Measurements from ENCODE around the gene HERPUD1.
A peak's percentile ranks its signal among the peaks of the same experiment; 100 is the strongest.

Gene HERPUD1

DNA sequence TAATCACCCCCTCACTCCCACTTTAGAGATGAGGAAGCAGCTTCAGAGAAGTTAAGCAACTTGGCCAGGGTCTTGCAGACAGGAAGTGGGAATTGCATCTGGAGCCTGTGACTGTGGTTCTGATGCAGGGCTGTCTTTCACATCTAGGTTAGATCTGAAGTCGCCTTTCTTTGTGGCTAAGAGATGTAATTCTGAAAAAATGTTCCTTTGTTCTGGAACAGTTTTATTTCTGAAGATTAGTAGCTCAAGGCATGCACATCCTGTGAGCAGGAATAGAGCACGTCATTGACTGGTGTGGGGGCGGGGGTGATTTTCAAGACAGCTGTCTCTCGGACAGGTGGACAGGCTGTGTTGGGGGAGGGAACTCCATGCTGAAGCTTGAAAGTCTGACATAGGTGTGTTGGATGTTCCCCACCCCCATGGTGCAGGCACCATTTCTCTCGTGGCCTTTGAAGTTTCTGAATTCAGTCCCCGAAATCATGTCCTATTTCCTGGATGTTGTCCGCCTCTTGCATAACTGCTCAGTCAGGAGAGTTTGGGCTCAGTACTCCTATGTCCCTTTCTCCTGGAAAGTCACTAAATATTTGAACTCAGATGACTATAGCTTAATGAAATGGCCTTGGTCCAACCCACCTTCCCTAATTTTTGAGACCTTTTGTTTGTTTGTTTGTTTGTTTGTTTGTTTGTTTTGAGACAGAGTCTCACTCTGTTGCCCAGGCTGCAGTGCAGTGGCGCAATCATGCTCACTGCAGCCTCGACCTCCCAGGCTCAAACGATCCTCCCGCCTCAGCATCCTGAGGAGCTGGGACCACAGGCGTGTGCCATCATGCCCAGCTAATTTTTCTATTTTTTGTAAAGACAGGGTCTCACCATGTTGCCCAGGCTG lies 21.0 kb upstream of the HERPUD1 start:
- peak; percentile 72 for DNase-seq (ENCODE audit: low spot score)
- no peak for FAIRE-seq

DNA sequence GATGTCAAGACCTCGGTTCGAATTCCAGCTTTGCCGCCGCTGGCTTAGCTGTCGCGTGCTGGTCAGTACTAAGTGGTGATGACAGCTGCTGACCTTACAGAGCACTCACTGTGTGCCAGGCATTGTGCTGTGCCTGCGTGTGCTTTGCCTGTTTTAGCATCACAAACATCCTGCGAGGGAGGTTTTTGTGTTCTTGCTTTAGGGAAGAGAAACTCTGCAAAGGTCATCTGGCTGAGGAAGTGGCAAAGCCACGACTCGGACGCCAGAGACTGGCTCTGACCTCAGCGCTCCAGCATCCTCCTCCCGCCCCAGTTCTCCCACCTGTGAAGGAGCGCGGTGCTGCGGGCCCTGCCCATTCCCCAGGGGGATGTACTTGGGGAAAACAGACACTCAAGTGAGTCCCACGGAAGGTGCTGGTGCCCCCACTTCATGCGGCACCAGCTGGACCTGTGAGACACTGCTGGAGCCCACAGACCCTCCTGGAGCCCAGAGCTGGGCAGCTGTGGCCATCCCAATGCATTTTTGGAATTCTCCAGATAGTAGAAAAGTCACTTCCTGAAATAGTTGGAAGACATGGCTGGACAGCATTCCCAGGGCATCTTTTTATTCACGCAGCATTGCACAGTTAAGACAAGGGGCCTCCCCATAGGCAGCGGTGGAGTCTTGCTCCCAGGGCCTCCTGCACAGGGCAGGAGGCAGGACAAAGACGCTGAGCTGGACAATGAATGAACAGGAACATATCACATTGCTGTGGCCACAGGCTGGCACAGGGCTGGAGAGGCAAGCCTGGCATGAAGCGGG lies 20.0 kb upstream of the HERPUD1 start:
- FAIRE-seq (no peak), DNase-seq (ENCODE audit: low spot score) (peak; percentile 57)

DNA sequence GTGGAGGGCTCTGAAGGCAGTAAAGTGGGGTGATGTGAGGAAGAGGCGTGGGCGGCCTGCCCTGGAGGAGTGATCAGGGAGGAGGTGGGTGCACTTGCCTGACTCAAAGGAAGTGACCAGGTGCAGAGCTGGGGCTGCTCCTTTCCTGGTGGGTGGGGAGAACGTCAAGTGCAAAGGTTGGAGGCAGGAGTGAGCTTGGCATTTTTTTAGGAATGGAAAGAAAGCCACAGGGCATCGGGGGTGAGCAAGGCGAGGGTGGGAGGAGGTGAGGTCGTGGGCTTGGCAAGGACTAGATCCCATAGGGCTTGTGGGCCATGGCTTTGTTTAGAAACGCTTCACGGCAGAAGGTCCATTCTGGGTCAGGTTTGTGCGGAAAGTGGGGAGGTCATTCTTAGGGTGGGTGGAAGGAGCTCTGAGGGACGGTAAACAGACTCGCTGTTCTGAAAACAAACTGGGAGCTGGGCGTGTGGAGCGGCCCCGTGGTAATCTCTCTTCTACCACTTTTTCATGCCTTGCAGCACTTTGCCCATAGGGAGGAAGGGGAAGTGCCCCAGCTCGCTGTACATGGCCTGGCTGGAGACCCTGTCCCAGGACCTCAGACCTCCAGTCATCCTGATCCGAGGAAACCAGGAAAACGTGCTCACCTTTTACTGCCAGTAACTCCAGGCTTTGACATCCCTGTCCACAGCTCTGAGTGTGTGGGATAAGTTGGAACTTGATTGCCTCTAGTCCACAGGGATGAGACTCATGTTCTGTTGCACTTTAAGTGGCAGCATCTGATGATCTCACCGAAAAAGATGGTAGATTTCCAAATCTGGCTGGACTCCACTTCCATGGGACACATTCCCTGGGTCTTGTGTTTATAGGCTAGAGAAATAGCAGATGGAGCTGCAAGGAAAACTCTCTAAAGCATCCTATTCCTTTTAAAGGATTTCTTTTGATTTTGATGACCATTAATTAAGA lies 18.9 kb upstream of the HERPUD1 start:
- FAIRE-seq (peak; percentile 55), DNase-seq (ENCODE audit: low spot score) (peak; percentile 49)

DNA sequence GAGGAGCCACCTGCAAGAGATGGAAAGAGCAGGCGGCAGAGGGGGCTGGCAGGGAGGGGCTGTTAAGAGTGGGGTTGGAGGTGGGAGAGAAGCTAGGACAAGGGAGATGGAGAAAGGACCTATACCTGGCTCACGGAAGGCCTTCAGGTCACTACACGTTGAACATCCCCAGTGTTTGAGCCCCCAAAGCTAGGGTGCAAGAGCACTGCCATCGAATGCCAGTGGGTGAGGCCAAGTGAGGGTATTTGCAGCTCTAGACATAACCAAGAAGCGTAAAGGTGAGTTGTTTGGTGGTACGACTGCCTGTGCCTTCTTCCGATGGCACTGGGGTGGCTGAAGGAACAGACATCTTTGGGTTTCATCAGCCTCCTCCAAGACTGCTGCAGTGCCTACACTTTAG lies 17.0 kb upstream of the HERPUD1 start:
- DNase-seq (ENCODE audit: low spot score) (no peak), FAIRE-seq (no peak)

DNA sequence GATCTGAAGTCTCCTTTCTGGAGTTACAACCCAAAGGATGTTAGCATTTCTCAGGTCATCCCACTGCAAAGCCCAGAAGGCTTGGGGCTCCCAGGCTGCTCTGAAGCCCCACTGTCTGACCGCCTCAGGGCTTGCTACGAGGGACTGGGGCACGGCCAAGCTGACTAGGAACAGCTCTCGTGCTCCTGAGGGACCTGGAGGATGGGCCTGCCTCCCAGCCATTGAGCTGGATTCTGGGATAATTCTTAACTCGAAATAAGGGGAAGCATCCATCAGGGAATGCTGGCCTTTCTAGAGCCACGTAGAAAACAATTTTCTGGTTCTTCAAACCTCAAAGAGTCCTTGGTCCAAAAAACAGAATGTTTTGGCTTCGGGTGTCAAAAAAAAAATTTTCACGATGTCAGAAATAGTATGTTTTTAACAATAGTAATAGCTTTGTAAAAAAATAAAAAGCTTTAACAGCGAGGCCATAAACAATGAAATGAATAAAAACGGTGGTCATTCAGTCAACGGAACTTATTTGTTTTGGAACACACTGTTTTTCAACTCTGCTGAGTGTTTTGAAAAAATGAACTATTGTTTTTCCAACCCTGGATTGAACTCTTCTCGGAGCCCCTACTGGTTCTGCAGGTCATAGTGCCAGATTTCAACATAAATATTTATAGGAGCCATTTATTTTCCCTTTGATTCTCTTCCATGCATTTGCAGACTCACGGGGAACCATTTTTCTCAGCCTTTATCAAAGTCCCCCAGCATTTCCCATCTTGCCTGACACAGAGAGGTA lies 16.4 kb upstream of the HERPUD1 start:
- FAIRE-seq: no peak
- no peak for DNase-seq (ENCODE audit: low spot score)

DNA sequence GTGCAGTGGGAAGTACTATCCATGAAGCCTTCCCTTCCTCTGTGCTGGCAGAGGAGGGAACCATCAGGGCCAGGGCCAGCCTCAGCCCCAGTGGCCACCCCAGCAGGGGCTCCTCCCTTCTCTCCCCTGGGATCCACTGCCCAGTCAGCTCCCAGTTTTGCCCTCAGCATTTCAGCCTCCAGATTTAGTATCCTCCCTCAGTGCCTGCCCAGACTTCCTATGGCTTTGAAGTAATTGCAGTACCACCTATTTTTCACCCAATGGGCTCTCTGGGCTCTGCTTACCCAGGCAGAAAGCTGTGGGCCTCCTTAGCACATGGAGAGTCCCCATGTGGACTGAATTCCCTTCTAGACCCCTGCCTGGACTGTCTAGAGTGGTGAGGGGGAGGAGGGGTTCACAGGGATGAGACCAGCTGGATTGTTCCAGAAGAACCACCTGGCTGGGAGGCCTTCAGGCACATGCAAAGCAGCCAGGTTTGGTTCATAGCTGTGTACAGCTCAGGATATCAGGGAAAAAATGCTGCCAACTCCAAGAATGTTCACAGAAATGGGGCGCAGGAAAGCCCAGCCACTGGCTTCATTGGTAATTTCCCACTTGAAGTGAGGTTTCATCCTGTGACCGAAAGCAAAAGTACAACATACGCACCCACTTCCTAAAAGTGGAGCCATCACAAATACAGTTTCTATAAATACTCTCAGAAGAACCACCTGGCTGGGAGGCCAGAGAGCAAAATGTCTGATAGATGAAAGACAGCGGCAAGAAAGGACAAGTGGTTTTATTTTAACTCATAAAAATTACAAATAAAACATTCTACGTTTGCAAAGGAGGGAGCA lies 15.2 kb upstream of the HERPUD1 start:
- FAIRE-seq (no peak), DNase-seq (ENCODE audit: low spot score) (no peak)

DNA sequence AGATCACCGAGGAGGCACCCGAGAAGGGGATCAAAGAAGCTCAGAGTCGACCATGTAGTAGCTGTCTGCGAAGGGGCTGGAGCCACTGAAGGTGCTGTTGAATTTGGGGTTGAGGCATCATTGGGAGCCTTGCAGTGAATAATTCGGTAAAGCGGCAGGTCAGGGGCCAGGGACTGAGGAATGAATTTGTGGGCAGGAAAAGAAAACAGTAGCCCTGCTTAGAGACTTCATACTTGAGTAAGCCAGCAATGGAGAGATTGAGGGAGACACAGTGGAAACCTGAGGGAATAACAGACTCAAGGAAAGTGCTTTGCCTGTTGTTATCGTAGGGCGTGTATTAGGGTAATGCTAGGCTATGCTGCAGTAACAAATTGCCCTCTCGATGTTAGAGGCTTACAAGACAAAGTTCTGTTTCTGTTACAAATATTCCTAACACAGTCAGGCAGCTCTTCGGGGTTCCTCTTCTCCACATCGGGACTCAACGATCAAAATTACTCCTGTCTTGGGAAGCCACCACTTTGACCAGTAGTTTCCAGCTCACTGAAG lies 13.4 kb upstream of the HERPUD1 start:
- DNase-seq (ENCODE audit: low spot score) (no peak), FAIRE-seq (no peak)

DNA sequence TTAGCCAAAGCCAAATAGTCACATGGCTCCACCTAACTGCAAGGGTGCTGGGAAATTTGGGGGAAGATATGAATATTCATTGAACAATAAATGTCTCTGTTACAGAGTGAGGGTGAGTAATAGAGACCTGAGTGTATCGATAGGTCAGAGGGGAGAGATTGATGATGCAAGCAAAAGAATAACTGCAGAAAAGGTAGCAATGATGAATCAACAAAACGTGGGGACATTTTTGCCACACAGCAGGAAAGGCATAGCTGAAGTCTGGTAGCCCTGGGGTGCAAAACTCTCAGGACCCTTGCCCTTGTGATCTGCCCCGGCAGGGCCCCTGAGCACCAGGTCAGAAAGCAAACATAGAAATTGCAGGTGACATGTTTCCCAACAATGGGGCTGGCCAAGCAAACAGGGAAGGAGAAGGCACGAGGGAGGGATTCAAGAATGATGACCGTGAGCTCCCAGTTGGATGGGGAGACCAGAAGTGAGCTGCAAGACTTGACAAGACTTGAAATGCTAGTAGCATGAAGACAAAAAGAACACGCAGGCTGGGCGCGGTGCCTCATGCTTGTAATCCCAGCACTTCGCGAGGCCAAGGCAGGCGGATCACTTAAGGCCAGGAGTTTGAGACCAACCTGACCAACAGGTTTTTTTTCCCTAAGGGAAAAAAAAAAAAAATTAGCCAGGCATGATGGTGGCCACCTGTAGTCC lies 12.7 kb upstream of the HERPUD1 start:
- FAIRE-seq (no peak), DNase-seq (ENCODE audit: low spot score) (no peak)

DNA sequence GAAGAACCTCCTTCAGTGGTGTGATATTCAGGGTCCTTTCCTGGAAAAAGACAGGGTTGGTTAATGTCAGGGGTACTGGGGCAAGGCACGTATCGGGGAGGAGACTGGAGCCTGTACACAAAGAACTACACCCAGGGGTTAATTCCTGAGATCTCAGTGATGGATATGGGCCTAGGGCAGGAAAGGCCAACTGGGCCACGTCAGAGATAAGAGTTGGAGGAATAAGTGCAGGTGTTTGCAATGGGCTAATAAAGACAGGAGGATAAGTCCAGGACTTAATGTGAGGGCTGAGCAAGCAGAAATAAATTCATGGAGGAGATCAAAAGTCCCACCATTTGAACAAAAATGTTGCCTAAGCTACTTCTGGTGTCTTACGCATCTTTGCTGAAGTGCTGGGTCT lies 10.4 kb upstream of the HERPUD1 start:
- FAIRE-seq: no peak
- no peak for DNase-seq (ENCODE audit: low spot score)

DNA sequence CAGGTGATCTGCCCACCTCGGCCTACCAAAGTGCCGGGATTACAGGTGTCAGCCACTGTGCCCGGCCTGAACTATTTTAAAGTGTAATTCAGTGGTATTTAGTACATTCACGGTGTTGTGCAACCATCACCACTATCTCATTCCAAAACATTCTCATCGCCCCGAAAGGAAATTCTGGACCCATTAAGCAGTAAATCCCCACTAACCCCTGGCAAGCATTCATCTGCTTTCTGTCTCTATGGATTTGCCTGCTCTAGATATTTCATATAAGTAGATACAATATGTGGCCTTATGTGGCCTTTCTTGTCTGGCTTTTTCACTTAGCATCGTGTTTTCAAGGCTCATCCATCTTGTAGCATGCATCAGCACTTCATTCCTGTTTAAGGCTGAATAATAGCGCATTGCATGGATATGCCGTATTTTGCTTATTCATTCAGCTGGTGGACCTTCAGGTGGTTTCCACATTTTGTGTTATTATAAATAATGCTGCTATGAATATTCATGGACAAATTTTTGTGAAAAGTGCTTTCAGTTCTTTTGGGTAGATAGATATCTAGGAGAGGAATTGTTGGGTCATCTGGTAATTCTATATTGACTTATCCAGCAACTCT lies 8.4 kb upstream of the HERPUD1 start:
- DNase-seq (ENCODE audit: low spot score) (no peak), FAIRE-seq (no peak)

DNA sequence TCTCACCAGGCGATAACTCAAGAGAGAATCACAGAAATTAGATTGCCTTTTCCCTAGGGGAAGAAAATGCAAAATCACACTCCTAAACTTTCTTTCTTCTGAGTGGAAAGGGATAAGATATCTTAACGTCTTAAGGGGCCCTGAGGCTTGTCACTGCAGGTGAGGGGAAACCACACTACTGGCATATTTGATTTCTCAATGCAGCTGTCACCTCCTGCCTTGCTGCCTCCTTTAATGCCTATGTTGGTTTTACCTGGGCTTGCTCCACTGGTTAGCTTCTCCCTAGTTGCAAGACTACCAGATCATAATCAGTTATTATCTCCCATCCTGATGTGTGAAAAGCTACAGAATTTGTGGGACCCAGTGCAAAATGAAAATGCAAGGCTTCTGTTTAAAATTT lies 4.5 kb upstream of the HERPUD1 start:
- DNase-seq (ENCODE audit: low spot score) (no peak), FAIRE-seq (no peak)

DNA sequence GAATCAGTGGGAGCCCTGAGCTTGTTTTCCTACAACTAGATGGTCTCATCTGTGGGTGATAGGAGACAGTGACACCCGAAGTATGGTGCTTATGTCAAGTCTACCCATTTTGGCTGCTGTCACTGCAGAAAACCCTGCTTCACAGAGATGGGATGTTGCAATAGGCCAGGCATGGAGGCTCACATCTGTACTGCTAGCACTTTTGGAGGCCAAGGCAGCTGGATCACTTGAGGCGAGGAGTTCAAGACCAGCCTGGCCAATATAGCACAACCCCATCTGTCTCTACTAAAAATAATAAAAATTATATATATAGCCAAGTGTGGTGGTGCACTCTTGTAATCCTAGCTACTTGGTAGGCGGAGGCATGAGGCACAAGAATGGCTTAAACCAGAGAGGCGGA lies 2.3 kb upstream of the HERPUD1 start:
- DNase-seq (ENCODE audit: low spot score) (no peak), FAIRE-seq (no peak)

DNA sequence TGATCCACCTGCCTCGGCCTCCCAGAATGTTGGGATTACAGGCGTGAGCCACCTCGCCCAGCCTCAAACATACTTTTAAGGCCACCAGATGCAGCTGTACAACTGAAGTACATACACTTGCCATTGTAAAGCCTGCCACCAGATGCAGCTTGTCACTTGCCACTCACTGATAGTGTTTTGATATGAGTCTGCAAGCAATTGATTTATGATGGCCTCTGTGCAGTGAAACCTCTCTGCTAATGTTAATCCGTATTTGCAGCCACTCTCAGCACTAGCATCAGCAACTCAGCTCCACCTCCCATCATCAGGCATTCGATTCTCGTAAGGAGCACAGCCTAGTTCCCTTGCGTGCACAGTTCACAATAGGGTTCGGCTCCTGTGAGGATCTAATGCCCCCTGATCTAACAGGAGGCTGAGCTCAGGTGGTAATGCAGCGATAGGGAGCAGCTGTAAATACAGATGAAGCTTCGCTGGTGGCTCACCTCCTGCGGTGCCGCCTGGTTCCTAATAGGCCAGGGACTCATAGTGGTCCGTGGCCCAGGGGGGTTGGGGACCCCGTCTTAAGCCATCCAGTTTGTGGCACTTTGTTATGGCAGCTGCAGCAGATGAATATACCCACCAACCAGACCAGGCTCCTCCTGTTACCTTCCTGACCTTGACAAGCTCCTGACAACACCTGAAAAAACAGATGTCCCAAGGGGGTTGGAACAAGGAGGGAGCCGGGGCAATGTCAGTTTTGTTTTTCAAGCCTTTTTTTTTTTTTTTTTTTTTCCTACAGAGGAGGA lies 1.3 kb upstream of the HERPUD1 start:
- no peak for DNase-seq (ENCODE audit: low spot score)
- no peak for FAIRE-seq

DNA sequence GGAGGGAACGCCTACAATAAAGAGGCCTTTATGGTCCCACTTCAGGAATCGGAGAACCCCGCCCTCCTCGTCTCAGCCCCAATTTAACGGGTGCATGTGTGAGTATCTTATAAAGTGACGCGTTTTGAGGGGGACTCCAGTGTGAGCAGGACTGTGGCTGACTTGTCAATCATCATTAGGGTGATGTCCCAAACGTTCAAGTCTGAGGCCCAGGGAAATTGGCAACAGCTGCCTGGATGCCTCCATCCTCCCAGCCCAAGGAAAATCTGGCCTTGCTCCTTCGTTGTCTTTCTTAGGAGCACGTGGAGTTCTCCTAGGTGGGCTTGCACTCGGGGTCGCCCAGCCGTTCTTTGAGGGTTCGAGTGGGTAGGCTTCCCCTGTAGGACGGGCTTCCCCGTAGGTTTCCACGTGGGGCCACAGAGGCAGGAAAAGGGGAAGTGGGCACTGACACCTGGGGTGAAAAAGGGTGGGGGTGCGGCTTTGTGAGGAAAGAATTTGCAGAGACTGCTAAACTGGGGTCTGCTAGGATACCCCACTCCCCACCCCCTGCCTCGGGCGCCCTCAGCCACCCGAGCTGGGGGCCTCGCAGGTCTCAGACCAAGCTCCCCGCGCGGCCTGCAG lies 561 bp upstream of the HERPUD1 start:
- no peak for FAIRE-seq
- DNase-seq (ENCODE audit: low spot score): no peak

DNA sequence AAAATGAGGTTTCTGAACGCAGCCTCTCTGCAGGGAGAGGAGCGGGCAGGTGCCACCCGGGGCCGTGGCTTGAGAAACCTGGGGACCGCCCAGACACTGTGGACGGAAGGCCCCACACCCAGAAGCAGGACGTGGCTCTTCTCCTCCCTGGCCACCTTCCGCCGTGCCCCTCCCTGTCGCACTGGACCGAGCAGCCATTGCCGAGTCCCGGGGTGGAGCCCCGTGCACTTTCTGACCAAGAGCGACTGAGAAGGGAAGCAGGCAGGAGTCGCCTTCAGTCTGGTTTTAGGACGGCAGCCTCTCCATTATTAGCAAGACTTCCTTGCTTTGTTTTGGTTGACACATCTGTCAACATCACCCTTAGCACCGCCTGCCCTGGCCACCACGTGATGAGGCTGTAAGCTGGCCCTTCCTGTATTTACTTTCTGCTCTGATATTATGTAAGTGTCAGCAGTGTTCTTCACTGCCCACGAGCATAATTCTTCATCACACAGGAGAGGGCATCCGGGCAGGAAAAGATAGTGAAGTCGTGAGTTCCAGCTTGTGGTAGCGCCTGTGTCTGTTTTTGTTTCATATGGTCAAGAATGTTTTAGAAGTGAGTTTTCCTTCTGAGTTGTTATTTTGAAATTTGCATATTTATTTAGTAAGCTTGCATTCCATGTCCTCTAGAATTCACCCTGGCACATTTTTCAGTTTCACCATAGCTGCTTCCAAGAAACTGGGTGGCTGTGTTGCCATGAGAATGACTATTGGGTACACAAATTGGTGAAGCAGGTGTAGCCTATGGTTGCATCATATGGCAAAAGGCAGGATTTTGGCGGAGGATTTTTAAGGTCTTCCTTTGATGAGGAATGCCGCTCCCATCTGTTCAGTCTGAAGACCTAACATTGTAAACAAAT lies 1.0 kb downstream of the HERPUD1 start:
- FAIRE-seq (peak; percentile 30), DNase-seq (ENCODE audit: low spot score) (peak; percentile 60)
